ENCODE results near the gene WNT7B. TPM values are rescaled to one million over a fixed set of nuclear protein-coding genes. Genes with fewer than 3 reads are reported as not detected.
A peak's percentile ranks its signal among the peaks of the same experiment; 100 is the strongest.

Gene WNT7B
- total and polyA plus RNA-seq, 2 of the 8 experiments (the other 6 are each of a cell fraction or from before 2014, with no cell fraction given): 0.14 to 0.24 TPM

GRCh38 chr22:45978275-45978713 lies 1.3 kb upstream of the WNT7B start:
- Histone ChIP-seq H4K8ac (ENCODE audit: extremely low read depth, insufficient read depth, low read length) (no peak overlapping the region), H3K56ac (replicated peaks; ENCODE audit: insufficient read length, low read depth, low read length) (no peak overlapping the region), H2AFZ (ENCODE audit: low read length) (no peak overlapping the region), H2BK20ac (ENCODE audit: low read length) (no peak overlapping the region), H3K4me1 (replicated peaks in 1 of 4; ENCODE audit: control insufficient read depth in 3 of 4, insufficient read depth in 4 of 4, low read length in 3 of 4) (peaks cover 3 to 26% (median 16%) of the 10 kb centered on the region in 4 experiments), H3K23ac (ENCODE audit: insufficient read length) (no peak overlapping the region), H3K36me3 (ENCODE audit: control insufficient read depth in 2 of 4, insufficient read depth in 4 of 4, low read length in 3 of 4) (peaks cover 0 to 8% (median 0%) of the 10 kb centered on the region in 4 experiments; a peak in 2 of 8 replicates), H2BK120ac (replicated peaks; ENCODE audit: low read depth, low read length) (no peak overlapping the region), H4K91ac (replicated peaks; ENCODE audit: insufficient read length, low read length) (no peak overlapping the region), H3K27me3 (replicated peaks in 1 of 4; ENCODE audit: control insufficient read depth in 3 of 4, extremely low read depth in 1 of 4, insufficient read depth in 3 of 4, low read length in 3 of 4) (peaks cover 51 to 66% (median 63%) of the 10 kb centered on the region in 4 experiments), H4K20me1 (replicated peaks in 1 of 2; ENCODE audit: control insufficient read depth in 1 of 2, insufficient read depth in 2 of 2, low read length in 2 of 2) (peaks cover 2 to 32% of the 10 kb centered on the region in 2 experiments), H3K4me3 (ENCODE audit: extremely low read depth in 1 of 4, insufficient read depth in 2 of 4, low read depth in 3 of 4, low read length in 4 of 4) (peak overlapping the region in 3 of 4 experiments; percentile 15 to 63 (median 26); a peak in 5 of 8 replicates), H2BK5ac (ENCODE audit: low read depth, low read length) (0 out of 2 replicates have a peak overlapping the region, but pooled peaks have one; percentile 52), H2BK12ac (ENCODE audit: low read depth, low read length) (0 out of 2 replicates have a peak overlapping the region, but pooled peaks have one; percentile 75), H4K5ac (ENCODE audit: insufficient read length, low read depth, low read length) (no peak overlapping the region), H3K9ac (replicated peaks in 1 of 4; ENCODE audit: extremely low read depth in 1 of 4, low read depth in 3 of 4, low read length in 3 of 4) (no peak overlapping the region), H3K79me1 (ENCODE audit: low read depth, low read length) (no peaks in the 10 kb centered on the region), H3K23me2 (ENCODE audit: low read depth, low read length) (peaks cover 28% of the 10 kb centered on the region), H3K27ac (ENCODE audit: low read depth, low read length) (no peak overlapping the region), H3K9me3 (ENCODE audit: insufficient read depth in 2 of 2, low read depth in 1 of 2, low read length in 1 of 2) (peaks cover 0 to 2% of the 10 kb centered on the region in 2 experiments; a peak in 2 of 4 replicates), H3K14ac (ENCODE audit: insufficient read length) (no peak overlapping the region), H3K4ac (replicated peaks; ENCODE audit: insufficient read length, low read depth, low read length) (no peak overlapping the region), H2BK15ac (ENCODE audit: low read length) (no peak overlapping the region), H3K4me2 (ENCODE audit: insufficient read depth in 1 of 2, low read depth in 2 of 2, low read length in 2 of 2) (peak overlapping the region; percentile 53 to 70), H2AK5ac (ENCODE audit: low read depth, low read length) (no peak overlapping the region), H3K79me2 (ENCODE audit: control insufficient read depth in 1 of 2, insufficient read depth in 2 of 2, low read length in 2 of 2) (peaks cover 0 to 6% of the 10 kb centered on the region in 2 experiments; a peak in 1 of 4 replicates), H3K18ac (ENCODE audit: extremely low read depth, low read length) (no peak overlapping the region; the same call in 1 of the 2 replicates)
- ChIA-PET POLR2A (ENCODE audit: partially characterized antibody) (no interaction called here), CTCF (ENCODE audit: partially characterized antibody) (interaction anchor here (0.5 to 1.2 kb wide), 12 partner anchors 28 to 564 kb away, joined by 3 to 9 read pairs (median 4); no protein-coding TSS in a partner anchor)
- no peak for DNase-seq (ENCODE audit: low read depth in 1 of 2, low spot score in 2 of 2)
- FAIRE-seq: no peak
- TF ChIP-seq EZH2 (IDR thresholded peaks at IDR 0.05; ENCODE audit: low read depth, low read length, severe bottlenecking) (peak; percentile 52), CBX5 (IDR thresholded peaks at IDR 0.05; ENCODE audit: low read depth, low read length) (no peak), SUZ12 (IDR thresholded peaks at IDR 0.05; ENCODE audit: low read length) (peak; percentile 69; the same call in 1 of the 2 replicates)
- 3% methylated on average over 18 of the region's 26 CpGs; no CpG with 5 or more reads in 1 of the 2 experiments for WGBS, 2 experiments (ENCODE audit: extremely low coverage in 1 of 2, insufficient coverage in 1 of 2, insufficient read length in 1 of 2, insufficient replicate concordance in 2 of 2, low coverage in 1 of 2, low lambda C conversion rate in 2 of 2, missing lambda C conversion rate in 1 of 2)
